Activated naive CD8-positive, alpha-beta T cell treated with anti-CD3 and anti-CD28 coated beads for 36 hours (primary cell): ENCODE results near the gene LRRTM4. TPM values are rescaled to one million over a fixed set of nuclear protein-coding genes. Genes with fewer than 3 reads are reported as not detected.

Experiments used
- DNase-seq: peaks from one replicate; pipeline ENCODE4 v3.0.0; 2021
- H3K27ac Mint-ChIP-seq: one replicate; pipeline ENCODE4 v1.8.0; 2022; ENCODE audit warnings: mild to moderate bottlenecking, moderate library complexity, mixed read lengths
- H3K27me3 Mint-ChIP-seq: one replicate; pipeline ENCODE4 v1.8.0; 2022; ENCODE audit warnings: mild to moderate bottlenecking, mixed read lengths
- H3K36me3 Mint-ChIP-seq: one replicate; pipeline ENCODE4 v1.8.0; 2021; ENCODE audit warnings: mild to moderate bottlenecking, mixed read lengths
- H3K4me1 Mint-ChIP-seq: one replicate; pipeline ENCODE4 v1.8.0; 2021; ENCODE audit warnings: mixed read lengths
- H3K4me3 Mint-ChIP-seq: one replicate; pipeline ENCODE4 v1.8.0; 2022; ENCODE audit warnings: mild to moderate bottlenecking, moderate library complexity, mixed read lengths
- H3K9me3 Mint-ChIP-seq: one replicate; pipeline ENCODE4 v1.8.0; 2022; ENCODE audit warnings: mixed read lengths
- total RNA-seq, 2 experiments: library from RNA; stranded (reverse); gene quantifications; one replicate each; pipeline ENCODE4 v1.2.3, GENCODE V29; 2021

The LRRTM4 gene
- total RNA-seq, result not detected

- peaks cover 7% of the 10 kb centered on the region for H3K9me3 Mint-ChIP-seq
- no peaks in the 10 kb centered on the region for H3K27me3 Mint-ChIP-seq
- H3K27ac Mint-ChIP-seq, result no peak within 1 kb of the TSS
- H3K36me3 Mint-ChIP-seq, result no peaks in the 10 kb centered on the region
- DNase-seq, result no peak
- H3K4me1 Mint-ChIP-seq, result no peaks in the 10 kb centered on the region
- H3K4me3 Mint-ChIP-seq, result no peak within 1 kb of the TSS
Observed at GRCh38 chr2:77521931-77522470, at the start of gene LRRTM4. Gene LRRTM4 (minus strand): TSS chr2:77522376.

- Mint-ChIP-seq H3K4me3 (no peak overlapping the region), H3K9me3 (peaks cover 8% of the 10 kb centered on the region), H3K4me1 (no peaks in the 10 kb centered on the region), H3K36me3 (no peaks in the 10 kb centered on the region), H3K27me3 (no peaks in the 10 kb centered on the region), H3K27ac (no peak overlapping the region)
- DNase-seq, result no peak
Observed at GRCh38 chr2:77571545-77571944, 49.4 kb upstream of the LRRTM4 start.

- H3K4me1 Mint-ChIP-seq, result no peaks in the 10 kb centered on the region
- DNase-seq, result no peak
- no peaks in the 10 kb centered on the region for H3K27me3 Mint-ChIP-seq
- no peaks in the 10 kb centered on the region for H3K36me3 Mint-ChIP-seq
- H3K4me3 Mint-ChIP-seq, result no peak overlapping the region
- H3K9me3 Mint-ChIP-seq, result peaks cover 4% of the 10 kb centered on the region
- no peak overlapping the region for H3K27ac Mint-ChIP-seq
Observed at GRCh38 chr2:77567723-77568122, 45.5 kb upstream of the LRRTM4 start.

- H3K4me1 Mint-ChIP-seq, result no peaks in the 10 kb centered on the region
- peaks cover 1% of the 10 kb centered on the region for H3K9me3 Mint-ChIP-seq
- H3K27ac Mint-ChIP-seq, result no peak overlapping the region
- no peak overlapping the region for H3K4me3 Mint-ChIP-seq
- no peaks in the 10 kb centered on the region for H3K36me3 Mint-ChIP-seq
- DNase-seq, result no peak
- H3K27me3 Mint-ChIP-seq, result no peaks in the 10 kb centered on the region
Observed at GRCh38 chr2:77566582-77566981, 44.4 kb upstream of the LRRTM4 start.

GRCh38 chr2:77566131-77566530 lies 44.0 kb upstream of the LRRTM4 start:
- H3K4me1 Mint-ChIP-seq, result no peaks in the 10 kb centered on the region

GRCh38 chr2:77552956-77553355 lies 30.8 kb upstream of the LRRTM4 start:
- Mint-ChIP-seq H3K4me3 (no peak overlapping the region), H3K36me3 (no peaks in the 10 kb centered on the region), H3K27me3 (no peaks in the 10 kb centered on the region), H3K27ac (no peak overlapping the region), H3K4me1 (no peaks in the 10 kb centered on the region), H3K9me3 (peaks cover 13% of the 10 kb centered on the region)
- DNase-seq, result no peak

More at GRCh38 chr2:77566131-77566530, 44.0 kb upstream of the LRRTM4 start:
- Mint-ChIP-seq H3K27me3 (no peaks in the 10 kb centered on the region), H3K9me3 (peaks cover 1% of the 10 kb centered on the region), H3K27ac (no peak overlapping the region), H3K4me3 (no peak overlapping the region), H3K36me3 (no peaks in the 10 kb centered on the region)
- DNase-seq, result no peak

GRCh38 chr2:77538031-77538430 lies 15.9 kb upstream of the LRRTM4 start:
- no peak overlapping the region for H3K27ac Mint-ChIP-seq

GRCh38 chr2:77522888-77523287 lies 712 bp upstream of the LRRTM4 start:
- Mint-ChIP-seq H3K4me3 (no peak overlapping the region), H3K36me3 (no peaks in the 10 kb centered on the region), H3K27me3 (no peaks in the 10 kb centered on the region)

More at GRCh38 chr2:77538031-77538430, 15.9 kb upstream of the LRRTM4 start:
- no peaks in the 10 kb centered on the region for H3K4me1 Mint-ChIP-seq
- no peaks in the 10 kb centered on the region for H3K27me3 Mint-ChIP-seq
- H3K4me3 Mint-ChIP-seq, result no peak overlapping the region
- peaks cover 8% of the 10 kb centered on the region for H3K9me3 Mint-ChIP-seq
- DNase-seq, result no peak
- no peaks in the 10 kb centered on the region for H3K36me3 Mint-ChIP-seq

GRCh38 chr2:77521548-77521891 lies 656 bp downstream of the LRRTM4 start:
- Mint-ChIP-seq H3K27me3 (no peaks in the 10 kb centered on the region), H3K9me3 (peaks cover 5% of the 10 kb centered on the region)

More at GRCh38 chr2:77522888-77523287, 712 bp upstream of the LRRTM4 start:
- no peak overlapping the region for H3K27ac Mint-ChIP-seq
- no peaks in the 10 kb centered on the region for H3K4me1 Mint-ChIP-seq
- peaks cover 7% of the 10 kb centered on the region for H3K9me3 Mint-ChIP-seq
- DNase-seq, result no peak

GRCh38 chr2:77520641-77521547 lies 1.3 kb downstream of the LRRTM4 start:
- no peaks in the 10 kb centered on the region for H3K27me3 Mint-ChIP-seq
- no peaks in the 10 kb centered on the region for H3K36me3 Mint-ChIP-seq
- no peak overlapping the region for H3K4me3 Mint-ChIP-seq
- no peaks in the 10 kb centered on the region for H3K4me1 Mint-ChIP-seq
- H3K9me3 Mint-ChIP-seq, result peaks cover 5% of the 10 kb centered on the region
- H3K27ac Mint-ChIP-seq, result no peak overlapping the region
- DNase-seq, result no peak

More at GRCh38 chr2:77521548-77521891, 656 bp downstream of the LRRTM4 start:
- Mint-ChIP-seq H3K4me1 (no peaks in the 10 kb centered on the region), H3K36me3 (no peaks in the 10 kb centered on the region), H3K27ac (no peak overlapping the region), H3K4me3 (no peak overlapping the region)
- DNase-seq, result no peak

GRCh38 chr2:77519888-77520506 lies 2.2 kb downstream of the LRRTM4 start:
- DNase-seq, result no peak
- Mint-ChIP-seq H3K27ac (no peak overlapping the region), H3K36me3 (no peaks in the 10 kb centered on the region), H3K4me1 (no peaks in the 10 kb centered on the region), H3K4me3 (no peak overlapping the region), H3K9me3 (peaks cover 5% of the 10 kb centered on the region), H3K27me3 (no peaks in the 10 kb centered on the region)

GRCh38 chr2:77519164-77519887 lies 2.9 kb downstream of the LRRTM4 start:
- no peak overlapping the region for H3K27ac Mint-ChIP-seq
- H3K4me1 Mint-ChIP-seq, result no peaks in the 10 kb centered on the region
- no peak for DNase-seq
- H3K9me3 Mint-ChIP-seq, result peaks cover 5% of the 10 kb centered on the region
- H3K27me3 Mint-ChIP-seq, result no peaks in the 10 kb centered on the region
- H3K4me3 Mint-ChIP-seq, result no peak overlapping the region
- no peaks in the 10 kb centered on the region for H3K36me3 Mint-ChIP-seq

- Mint-ChIP-seq H3K27me3 (no peaks in the 10 kb centered on the region), H3K36me3 (no peaks in the 10 kb centered on the region), H3K27ac (no peak overlapping the region), H3K9me3 (peaks cover 5% of the 10 kb centered on the region), H3K4me3 (no peak overlapping the region), H3K4me1 (no peaks in the 10 kb centered on the region)
- DNase-seq, result no peak
Observed at GRCh38 chr2:77518311-77518710, 3.9 kb downstream of the LRRTM4 start.

- H3K27ac Mint-ChIP-seq, result no peak overlapping the region
- no peaks in the 10 kb centered on the region for H3K4me1 Mint-ChIP-seq
- peaks cover 1% of the 10 kb centered on the region for H3K9me3 Mint-ChIP-seq
- H3K4me3 Mint-ChIP-seq, result no peak overlapping the region
- no peaks in the 10 kb centered on the region for H3K36me3 Mint-ChIP-seq
- no peaks in the 10 kb centered on the region for H3K27me3 Mint-ChIP-seq
- no peak for DNase-seq
Observed at GRCh38 chr2:77513191-77513590, 9.0 kb downstream of the LRRTM4 start.

- no peak for DNase-seq
- H3K4me3 Mint-ChIP-seq, result no peak overlapping the region
- H3K27ac Mint-ChIP-seq, result no peak overlapping the region
- H3K9me3 Mint-ChIP-seq, result peaks cover 1% of the 10 kb centered on the region
- no peaks in the 10 kb centered on the region for H3K27me3 Mint-ChIP-seq
- no peaks in the 10 kb centered on the region for H3K4me1 Mint-ChIP-seq
- no peaks in the 10 kb centered on the region for H3K36me3 Mint-ChIP-seq
Observed at GRCh38 chr2:77512507-77512906, 9.7 kb downstream of the LRRTM4 start.
